Astrocyte of the cerebellum (primary cell): ENCODE data around the gene SASH1.
A peak's percentile ranks its signal among the peaks of the same experiment; 100 is the strongest.

Experiments used
- DNase-seq: peaks from one replicate; pipeline ENCODE4 v3.0.0-alpha.2; 2011; ENCODE audit warnings: low read depth
- H3K4me3 ChIP-seq: 2 replicates; pipeline ENCODE4 v1.5.1; 2011; ENCODE audit warnings: mild to moderate bottlenecking, low read depth, low read length, moderate library complexity
- CTCF ChIP-seq: IDR thresholded peaks from 2 replicates; pipeline ENCODE4 v1.5.1; 2012; ENCODE audit warnings: low read length, low read depth, moderate library complexity, mild to moderate bottlenecking; ENCODE audit errors: missing control alignments
- in situ Hi-C: cut with HindIII; loops from 2 replicates; pipeline ENCODE4 v1.10.0; 2017; ENCODE audit warnings: low sequenced_read_pairs

The SASH1 gene

GRCh38 chr6:148530394-148530953 lies 187.8 kb downstream of the SASH1 start:
- no peak for TF ChIP-seq CTCF
- peak overlapping the region; percentile 17 for H3K4me3 ChIP-seq
- in situ Hi-C loops, result no loop called here
- no peak for DNase-seq

GRCh38 chr6:148530976-148531375 lies 188.3 kb downstream of the SASH1 start:
- DNase-seq, result no peak
- no peak for TF ChIP-seq CTCF
- in situ Hi-C loops, result no loop called here
- H3K4me3 ChIP-seq, result peak overlapping the region; percentile 17

- no peak for TF ChIP-seq CTCF
- no peak for DNase-seq
- in situ Hi-C loops, result no loop called here
- no peak overlapping the region for H3K4me3 ChIP-seq
Measured at GRCh38 chr6:148532698-148533097, 190.1 kb downstream of the SASH1 start.

GRCh38 chr6:148533309-148534107 lies 190.9 kb downstream of the SASH1 start:
- no peak for DNase-seq
- TF ChIP-seq CTCF, result no peak
- H3K4me3 ChIP-seq, result no peak overlapping the region
- in situ Hi-C loops, result no loop called here

GRCh38 chr6:148534871-148535270 lies 192.2 kb downstream of the SASH1 start:
- in situ Hi-C loops, result no loop called here
- no peak overlapping the region for H3K4me3 ChIP-seq
- no peak for TF ChIP-seq CTCF
- DNase-seq, result no peak

DNA sequence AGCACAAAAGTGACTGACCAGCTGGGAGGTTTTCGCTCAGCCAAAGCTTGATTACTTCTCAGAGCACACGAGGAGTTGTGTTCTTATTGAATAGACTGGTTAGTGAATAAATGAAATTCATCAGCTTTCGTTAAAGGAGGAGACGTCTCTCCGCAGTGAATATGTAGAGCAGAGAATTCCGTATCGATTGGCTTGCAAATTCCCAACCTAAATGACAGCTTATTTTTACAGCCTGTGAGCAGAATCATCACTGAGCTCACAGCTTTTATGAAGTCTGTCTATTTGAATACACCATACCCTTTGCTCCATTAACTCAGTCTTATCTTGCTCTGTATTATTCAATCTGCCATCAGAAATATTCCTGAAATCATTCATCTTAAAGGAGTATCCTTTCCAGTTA lies 192.7 kb downstream of the SASH1 start:
- DNase-seq, result no peak
- no peak overlapping the region for H3K4me3 ChIP-seq
- in situ Hi-C loops, result no loop called here
- TF ChIP-seq CTCF, result no peak
